PFSK-1 (cell line): ENCODE results near the gene ASCL5.

Experiments
- POLR2AphosphoS5 ChIP-seq: IDR thresholded peaks from 2 replicates; pipeline ENCODE4 v1.6.1; 2012; ENCODE audit warnings: low read depth, mild to moderate bottlenecking, control low read depth, low read length, moderate library complexity
- TAF1 ChIP-seq: IDR thresholded peaks from 2 replicates; pipeline ENCODE4 v1.6.1; 2012; ENCODE audit warnings: low read length, control low read depth, borderline replicate concordance; ENCODE audit not compliant: insufficient read depth

DNA sequence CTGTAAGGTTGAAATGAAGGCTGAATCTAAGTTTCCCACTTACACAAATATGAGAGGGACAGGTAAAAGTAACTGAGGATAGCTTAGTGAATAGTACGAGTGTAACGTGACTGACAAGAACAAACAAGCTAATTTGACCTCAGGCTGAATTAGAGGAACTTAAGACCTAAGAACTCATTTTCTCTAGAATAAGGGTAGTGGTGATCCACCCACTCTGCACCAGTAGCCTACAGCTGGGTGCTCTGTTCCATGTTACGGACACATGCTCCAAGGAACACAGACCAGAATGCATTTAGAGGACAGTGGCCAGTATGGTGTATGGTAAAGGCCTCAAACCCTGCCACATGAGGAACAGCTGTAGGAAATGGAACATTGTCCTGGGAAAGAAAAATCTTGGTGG lies 42.2 kb upstream of the ASCL5 start:
- TF ChIP-seq TAF1, result no peak
- no peak for TF ChIP-seq POLR2AphosphoS5
